ENCODE measurements around the gene LAMC2.

GRCh38 chr1:183243161-183244050, 57.3 kb downstream of the LAMC2 start:
- TF ChIP-seq CTCF (IDR thresholded peaks at IDR 0.05) (no peak), POLR2A (IDR thresholded peaks at IDR 0.05) (no peak)

All from esophagus squamous epithelium (tissue), 4 donors.